HG03575 (cell line): Measurements from ENCODE around the gene HSPBP1.
"Not testable (repeated sequence)": the region's sequence is repeated elsewhere in the genome, so short reads cannot be mapped to it uniquely, and the experiment has no call there.

Experiments
- ATAC-seq: cut with Tn5 transposase; IDR thresholded peaks from one replicate; pipeline ENCODE4 v1.9.1; 2021; ENCODE audit not compliant: unreplicated experiment, insufficient number of reproducible peaks, low FRiP score; ENCODE audit errors: extremely low read depth

Gene HSPBP1

DNA sequence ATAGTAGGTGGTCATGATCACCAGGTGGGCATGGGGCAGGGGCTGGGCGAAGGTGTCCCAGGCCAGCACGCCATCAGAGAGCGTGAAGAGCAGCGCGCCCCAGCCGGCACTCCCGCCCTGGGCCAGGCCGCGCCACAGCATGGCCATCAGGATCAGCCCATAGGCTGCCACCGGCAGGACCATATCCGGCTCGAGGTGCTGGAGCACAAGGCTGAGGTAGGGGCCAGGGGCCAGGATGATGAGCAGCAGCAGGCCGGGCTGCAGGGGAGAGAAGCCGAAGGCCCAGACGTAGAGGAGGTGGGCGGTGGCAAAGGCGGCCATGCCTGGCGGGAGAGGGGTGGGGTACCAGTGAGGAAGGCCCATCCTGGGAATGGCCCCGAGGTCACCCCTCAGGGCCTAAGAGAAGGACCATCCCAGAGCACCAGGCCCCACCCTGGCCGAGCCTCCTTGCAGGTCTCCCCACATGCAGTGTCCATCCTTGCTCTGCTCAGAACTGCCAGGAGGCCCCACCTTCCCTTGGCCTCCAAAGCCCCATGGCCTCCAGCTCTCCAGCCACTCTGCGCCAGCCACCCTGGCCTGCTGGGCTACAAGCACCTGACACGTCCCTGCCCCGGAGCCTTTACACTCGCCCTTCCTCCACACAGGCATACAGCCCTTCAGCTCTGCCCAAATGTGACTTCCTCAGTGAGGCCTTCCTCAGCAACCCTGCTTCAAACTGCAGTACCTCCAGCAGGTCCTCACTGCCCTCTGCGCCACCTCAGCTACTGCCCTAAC is 52.5 kb downstream of the HSPBP1 start:
- ATAC-seq: no peak

GRCh38 chr19:55226788-55227187 is 53.1 kb downstream of the HSPBP1 start:
- no peak for ATAC-seq

DNA sequence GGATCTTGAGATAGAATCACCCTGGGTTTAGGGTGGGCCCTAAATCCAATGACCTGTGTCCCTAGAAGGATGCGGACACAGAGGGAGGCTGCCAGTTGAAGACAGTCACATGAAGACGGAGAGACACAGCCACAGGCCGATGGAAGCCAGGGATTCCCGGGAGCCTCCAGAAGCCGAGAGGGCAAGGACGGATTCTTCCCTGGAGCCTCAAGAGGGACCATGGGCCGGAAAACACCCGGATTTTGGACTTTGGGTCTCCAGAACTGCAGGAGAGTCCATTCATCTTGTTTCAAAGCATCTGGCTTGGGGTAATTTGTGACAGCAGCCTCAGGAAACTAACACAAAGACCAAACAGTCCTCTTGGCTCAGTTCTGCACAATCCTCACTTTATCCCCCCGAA is 53.6 kb downstream of the HSPBP1 start:
- no peak for ATAC-seq

DNA sequence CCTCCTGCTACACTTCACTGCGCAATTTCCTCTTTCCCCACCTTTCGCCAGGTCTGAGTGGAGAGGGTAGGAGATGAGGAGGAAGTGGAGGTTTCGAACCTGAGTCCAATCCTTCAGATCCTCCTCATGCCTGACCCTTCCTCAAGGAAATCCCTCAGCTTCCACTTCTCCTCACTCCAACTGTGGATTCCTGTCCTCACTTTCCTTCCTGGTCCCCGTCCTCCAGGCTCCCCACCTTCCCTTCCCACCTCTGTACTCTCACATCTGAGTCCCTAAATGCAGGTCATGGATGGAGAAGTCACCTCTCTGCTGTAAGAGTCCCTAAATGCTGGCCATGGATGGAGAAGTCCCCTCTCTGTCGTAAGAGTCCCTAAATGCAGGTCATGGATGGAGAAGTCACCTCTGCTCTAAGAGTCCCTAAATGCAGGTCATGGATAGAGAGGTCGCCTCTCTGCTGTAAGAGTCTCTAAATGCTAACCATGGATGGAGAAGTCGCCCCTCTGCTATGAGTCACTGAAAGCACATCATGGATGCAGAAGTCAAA is 54.4 kb downstream of the HSPBP1 start:
- ATAC-seq: no peak

- ATAC-seq: not testable (repeated sequence)
These were observed 55.1 kb downstream of the HSPBP1 start for GRCh38 chr19:55224679-55225414.

DNA sequence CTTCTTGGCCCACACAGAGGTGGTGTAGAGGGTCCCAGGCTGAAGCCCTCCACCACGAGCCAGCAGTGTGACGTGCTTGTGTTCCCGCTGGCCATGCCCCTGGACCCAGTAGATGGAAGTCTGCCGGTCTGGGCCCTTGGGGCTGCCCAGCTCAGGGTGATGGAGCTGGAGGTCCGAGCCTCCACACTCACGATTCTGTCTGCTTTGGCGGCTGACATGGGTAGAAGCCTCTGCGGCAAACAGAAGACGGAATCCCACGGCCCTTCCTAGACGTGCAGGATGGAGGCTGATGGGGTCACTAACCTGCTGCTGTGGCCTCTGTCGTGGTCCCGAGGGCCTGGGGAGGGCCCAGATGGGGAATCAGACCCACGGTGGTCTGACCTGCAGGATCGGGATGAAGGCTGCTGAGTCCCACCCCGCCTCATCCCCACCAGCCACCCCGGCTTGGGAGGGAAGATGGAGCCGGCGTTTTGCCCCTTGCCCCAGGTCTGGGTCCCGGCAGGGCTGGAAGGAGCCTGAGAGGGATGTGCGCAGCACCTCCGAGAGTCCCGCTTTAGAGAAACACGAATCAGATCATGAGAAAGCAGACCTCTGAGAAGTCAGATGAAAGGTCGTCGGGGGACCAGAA is 55.8 kb downstream of the HSPBP1 start:
- ATAC-seq: no peak

- no peak for ATAC-seq
These were observed 56.4 kb downstream of the HSPBP1 start for GRCh38 chr19:55223291-55224037.

DNA sequence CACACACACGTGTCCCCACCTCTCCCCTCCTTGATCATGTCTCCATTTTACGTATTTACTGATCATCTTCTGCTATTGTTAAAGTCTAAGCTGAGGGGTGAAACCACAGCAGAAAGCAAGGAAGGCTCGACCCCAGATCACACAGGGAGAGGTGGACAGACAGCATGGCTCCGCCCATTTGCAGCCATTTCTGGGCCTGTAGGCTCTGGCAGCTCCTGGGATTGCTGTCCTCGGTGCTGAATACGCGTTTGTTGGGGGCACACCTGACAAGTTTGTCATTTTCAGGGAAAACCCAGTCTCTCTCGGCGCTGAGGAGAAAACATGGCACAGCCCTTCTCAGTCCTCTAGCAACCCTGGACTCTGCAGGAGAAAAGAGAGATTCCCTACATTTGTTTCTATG is 59.4 kb downstream of the HSPBP1 start:
- no peak for ATAC-seq

GRCh38 chr19:55216461-55217198 is 63.3 kb downstream of the HSPBP1 start:
- ATAC-seq: no peak

DNA sequence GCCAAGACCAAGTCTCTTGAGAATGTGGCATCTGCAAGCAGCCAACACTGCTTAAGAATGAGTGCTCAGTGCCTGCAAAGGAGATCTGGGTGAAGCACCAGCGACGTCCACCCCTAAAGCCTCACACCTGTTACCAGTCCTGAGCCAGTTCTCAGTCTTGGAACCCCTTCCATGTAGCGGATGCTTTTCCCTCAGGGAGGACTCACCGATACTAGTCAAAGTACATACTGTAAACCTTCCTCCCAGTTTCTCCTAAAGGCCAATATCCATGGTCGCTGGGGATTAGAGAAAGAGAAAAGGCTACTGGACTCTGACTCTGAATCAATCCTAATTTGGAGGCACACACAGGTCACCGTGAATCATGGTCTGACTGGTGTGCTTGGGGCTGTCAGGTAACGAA is 66.4 kb downstream of the HSPBP1 start:
- no peak for ATAC-seq

DNA sequence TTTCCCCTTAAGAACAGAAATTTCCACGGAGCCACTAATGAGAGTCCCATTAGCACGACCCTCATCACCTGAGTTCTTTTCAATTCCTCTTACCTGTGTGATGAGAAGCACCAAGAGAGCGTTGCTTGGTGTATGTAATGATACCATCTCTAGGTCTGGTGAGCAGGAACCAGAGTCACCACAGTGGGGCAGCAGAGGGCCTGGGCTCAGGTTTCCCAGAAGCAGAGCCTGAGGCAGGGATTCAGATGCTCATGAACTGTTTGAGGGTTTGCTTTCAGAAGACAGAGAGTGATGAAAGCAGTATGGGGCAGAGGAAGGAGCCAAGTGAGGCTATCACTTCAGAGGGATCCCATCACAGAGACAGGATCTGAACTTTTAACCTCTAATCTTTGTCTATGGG is 67.5 kb downstream of the HSPBP1 start:
- ATAC-seq: no peak
